K562 (cell line): ENCODE measurements around the gene VDAC1. TPM values are rescaled to one million over a fixed set of nuclear protein-coding genes. Genes with fewer than 3 reads are reported as not detected.

ENCODE experiments used
- ARID4B ChIP-seq: sonication (generic); formaldehyde crosslinking; IDR thresholded peaks from 2 replicates; pipeline ENCODE4 v1.8.0; 2022; ENCODE audit warnings: mild to moderate bottlenecking, missing genetic modification reagents
- CCNT2 ChIP-seq: IDR thresholded peaks from 2 replicates; pipeline ENCODE4 v1.6.1; 2011; ENCODE audit warnings: borderline replicate concordance, low read depth, mild to moderate bottlenecking, moderate library complexity, mixed read lengths, low read length; ENCODE audit not compliant: insufficient read length; ENCODE audit errors: extremely low read depth
- CEBPG ChIP-seq, 3 experiments: fragments of 200-800 bp in 1 of 3; sonication (Bioruptor generic) in 1 of 3; sonication (generic) in 1 of 3; formaldehyde crosslinking in 1 of 3; IDR thresholded peaks in 2 of 3; conservative IDR thresholded peaks in 1 of 3; 2 replicates each; pipeline versions ENCODE4 v1.6.1 to v1.8.0; 2016 to 2022; ENCODE audit warnings: missing compliant biosample characterization in 2 of 3, missing genetic modification characterization in 2 of 3, mild to moderate bottlenecking in 1 of 3, missing genetic modification reagents in 1 of 3
- FOSL1 ChIP-seq: fragments of 200-800 bp; sonication (Bioruptor generic); conservative IDR thresholded peaks from 2 replicates; pipeline ENCODE4 v1.6.1; 2016; ENCODE audit warnings: missing genetic modification characterization, missing compliant biosample characterization
- GABPA ChIP-seq: fragments of 200-800 bp; sonication (Bioruptor generic); conservative IDR thresholded peaks from 2 replicates; pipeline ENCODE4 v1.6.1; 2016; ENCODE audit warnings: low read depth, missing genetic modification characterization, missing compliant biosample characterization
- GMEB1 ChIP-seq: fragments of 250-450 bp; sonication (Bioruptor Pico); IDR thresholded peaks from 2 replicates; pipeline ENCODE4 v1.4.0; 2020; ENCODE audit warnings: mild to moderate bottlenecking
- POLR2A ChIP-seq: fragments of 450-650 bp; conservative IDR thresholded peaks from 2 replicates; pipeline ENCODE4 v1.6.1; 2016
- SOX6 ChIP-seq: fragments of 450-650 bp; IDR thresholded peaks from 2 replicates; pipeline ENCODE4 v1.6.1; 2014; ENCODE audit warnings: mild to moderate bottlenecking
- ZNF174 ChIP-seq: fragments of 250-450 bp; sonication (Bioruptor Pico); IDR thresholded peaks from 2 replicates; pipeline ENCODE4 v1.4.0; 2020; ENCODE audit warnings: mild to moderate bottlenecking
- ZNF583 ChIP-seq: fragments of 250-450 bp; sonication (Bioruptor Pico); IDR thresholded peaks from 2 replicates; pipeline ENCODE4 v1.4.0; 2020
- polyA plus RNA-seq, 8 experiments: library from polyadenylated mRNA; depleted of rRNA in 4 of 8; stranded (reverse) in 5 of 8; unstranded in 3 of 8; fragments of >200 nt; fragmentation: Nextera tagmentation in 2 of 8; fragmentation: Illumina TruSeq in 1 of 8; extraction: Ambion mirVana in 2 of 8; extraction: Trizol in 1 of 8; gene quantifications; 2 replicates each; pipeline versions ENCODE4 v1.2.1 to v1.2.3, GENCODE V29; 2011 to 2014; ENCODE audit warnings: inconsistent platforms in 1 of 8, missing spikeins in 1 of 8
- total RNA-seq, 7 experiments: library from RNA; depleted of rRNA in 6 of 7; stranded (reverse); fragments of >200 nt in 6 of 7; fragmentation: Illumina TruSeq in 2 of 7; extraction: Trizol in 2 of 7; gene quantifications; 2 replicates each; pipeline versions ENCODE4 v1.2.1 to v1.2.3, GENCODE V29; 2011 to 2021; ENCODE audit warnings: low replicate concordance in 1 of 7
- TF ChIP-seq, protein P1 (sequence below): sonication (generic); IDR thresholded peaks from 2 replicates; pipeline ENCODE4 v1.6.1; 2016
- TF ChIP-seq, protein P2 (sequence below): fragments of 450-650 bp; IDR thresholded peaks from 2 replicates; pipeline ENCODE4 v1.6.1; 2016; ENCODE audit warnings: antibody characterized with exemption

The VDAC1 gene
- total and polyA plus RNA-seq, 9 of the 15 experiments (the other 6 are each of a cell fraction or from before 2014, with no cell fraction given): 168 to 366 (median 293) TPM

DNA sequence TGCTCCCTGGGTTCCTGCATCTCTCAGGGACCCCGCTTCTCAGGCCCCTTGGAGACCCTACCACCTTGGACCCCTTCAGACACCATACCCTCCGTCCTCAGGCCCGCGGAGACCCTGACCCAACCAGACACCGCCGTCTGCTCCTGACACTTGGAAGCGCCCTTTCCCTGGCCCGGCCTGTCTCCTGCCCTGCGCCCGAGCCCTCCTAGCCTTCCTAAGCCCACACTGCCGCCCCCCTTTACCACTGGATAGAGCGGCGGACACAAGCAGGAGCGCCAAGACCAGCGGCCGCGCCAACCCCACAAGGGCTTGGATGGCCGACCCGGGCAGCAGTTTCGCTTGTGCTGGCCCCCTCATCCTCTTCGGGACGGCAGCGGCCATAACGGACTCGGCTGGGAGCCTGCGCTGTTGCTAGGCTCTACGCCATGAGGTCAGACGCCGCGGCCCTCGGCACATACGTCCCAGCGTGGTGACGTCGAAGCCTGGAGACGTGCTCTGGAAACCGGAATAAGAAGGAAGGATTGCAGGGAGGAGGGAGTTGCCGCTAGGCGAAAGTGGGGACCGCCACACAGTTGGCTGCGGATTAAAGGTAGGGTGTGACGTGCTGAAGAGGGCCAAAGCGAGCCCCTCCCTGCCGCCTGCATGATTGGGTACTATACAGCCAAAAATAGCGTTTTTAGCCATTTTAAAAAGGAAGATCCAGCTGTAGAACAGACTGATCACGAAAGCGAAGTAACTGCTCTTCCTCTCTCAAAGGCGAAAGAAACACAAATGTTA, 36.4 kb downstream of the VDAC1 start, which contains the start of gene C5orf15 (continued):
- TF ChIP-seq ARID4B (CRISPR knock-in tag): peak; percentile 88
- no peak for TF ChIP-seq CEBPG (CRISPR knock-in tag; IDR thresholded peaks at IDR 0.05)
- TF ChIP-seq CEBPG (tag; conservative IDR thresholded peaks at IDR 0.05 in 1 of 2, IDR thresholded peaks at IDR 0.05 in 1 of 2): no peak
- TF ChIP-seq, protein P1, sequence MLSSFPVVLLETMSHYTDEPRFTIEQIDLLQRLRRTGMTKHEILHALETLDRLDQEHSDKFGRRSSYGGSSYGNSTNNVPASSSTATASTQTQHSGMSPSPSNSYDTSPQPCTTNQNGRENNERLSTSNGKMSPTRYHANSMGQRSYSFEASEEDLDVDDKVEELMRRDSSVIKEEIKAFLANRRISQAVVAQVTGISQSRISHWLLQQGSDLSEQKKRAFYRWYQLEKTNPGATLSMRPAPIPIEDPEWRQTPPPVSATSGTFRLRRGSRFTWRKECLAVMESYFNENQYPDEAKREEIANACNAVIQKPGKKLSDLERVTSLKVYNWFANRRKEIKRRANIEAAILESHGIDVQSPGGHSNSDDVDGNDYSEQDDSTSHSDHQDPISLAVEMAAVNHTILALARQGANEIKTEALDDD: no peak
- no peak for TF ChIP-seq ZNF174
- TF ChIP-seq, protein P2, sequence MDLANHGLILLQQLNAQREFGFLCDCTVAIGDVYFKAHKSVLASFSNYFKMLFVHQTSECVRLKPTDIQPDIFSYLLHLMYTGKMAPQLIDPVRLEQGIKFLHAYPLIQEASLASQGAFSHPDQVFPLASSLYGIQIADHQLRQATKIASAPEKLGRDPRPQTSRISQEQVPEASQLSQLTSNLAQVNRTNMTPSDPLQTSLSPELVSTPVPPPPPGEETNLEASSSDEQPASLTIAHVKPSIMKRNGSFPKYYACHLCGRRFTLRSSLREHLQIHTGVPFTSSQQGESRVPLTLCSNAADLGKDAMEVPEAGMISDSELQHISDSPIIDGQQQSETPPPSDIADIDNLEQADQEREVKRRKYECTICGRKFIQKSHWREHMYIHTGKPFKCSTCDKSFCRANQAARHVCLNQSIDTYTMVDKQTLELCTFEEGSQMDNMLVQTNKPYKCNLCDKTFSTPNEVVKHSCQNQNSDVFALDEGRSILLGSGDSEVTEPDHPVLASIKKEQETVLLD: peak; percentile 97
- TF ChIP-seq SOX6: peak; percentile 36; the same call in 1 of the 2 replicates
- TF ChIP-seq GABPA (tag): peak; percentile 67
- TF ChIP-seq FOSL1 (tag): no peak
- TF ChIP-seq GMEB1 (CRISPR knock-in tag): peak; percentile 98
- peak; percentile 92 for TF ChIP-seq POLR2A
- TF ChIP-seq CCNT2: peak; percentile 18
- TF ChIP-seq ZNF583: 0 out of 2 replicates have a peak, but pooled peaks have one; percentile 39
